GM19467 (cell line): ENCODE results near the gene KIAA0513.
"Not testable (repeated sequence)": the region's sequence is repeated elsewhere in the genome, so short reads cannot be mapped to it uniquely, and the experiment has no call there.

ENCODE experiments used
- ATAC-seq: cut with Tn5 transposase; IDR thresholded peaks from one replicate; pipeline ENCODE4 v1.9.1; 2021; ENCODE audit warnings: mild to moderate bottlenecking, moderate library complexity; ENCODE audit not compliant: unreplicated experiment

Gene KIAA0513

GRCh38 chr16:85027958-85028684 lies 526 bp downstream of the KIAA0513 start:
- ATAC-seq = peak; percentile 26

GRCh38 chr16:85028685-85029407 lies 1.3 kb downstream of the KIAA0513 start:
- ATAC-seq = no peak

- no peak for ATAC-seq
Measured at GRCh38 chr16:85029408-85029784, 1.8 kb downstream of the KIAA0513 start.

GRCh38 chr16:85029981-85030401 lies 2.4 kb downstream of the KIAA0513 start:
- ATAC-seq = no peak

- no peak for ATAC-seq
Measured at GRCh38 chr16:85031451-85031850, 3.9 kb downstream of the KIAA0513 start.

GRCh38 chr16:85032187-85032586 lies 4.6 kb downstream of the KIAA0513 start:
- not testable (repeated sequence) for ATAC-seq

- no peak for ATAC-seq
Measured at GRCh38 chr16:85033171-85033570, 5.6 kb downstream of the KIAA0513 start.

- ATAC-seq = no peak
Measured at GRCh38 chr16:85034591-85035433, 7.2 kb downstream of the KIAA0513 start.

- ATAC-seq = no peak
Measured at GRCh38 chr16:85036236-85037049, 8.8 kb downstream of the KIAA0513 start.

- ATAC-seq = no peak
Measured at GRCh38 chr16:85037050-85037410, 9.4 kb downstream of the KIAA0513 start.

- no peak for ATAC-seq
Measured at GRCh38 chr16:85037721-85038120, 10.1 kb downstream of the KIAA0513 start.

GRCh38 chr16:85040685-85041084 lies 13.1 kb downstream of the KIAA0513 start:
- ATAC-seq = no peak

- no peak for ATAC-seq
Measured at GRCh38 chr16:85041219-85042166, 13.9 kb downstream of the KIAA0513 start.

- no peak for ATAC-seq
Measured at GRCh38 chr16:85042167-85042526, 14.6 kb downstream of the KIAA0513 start.

GRCh38 chr16:85042606-85043005 lies 15.0 kb downstream of the KIAA0513 start:
- ATAC-seq = no peak

- no peak for ATAC-seq
Measured at GRCh38 chr16:85045077-85045476, 17.5 kb downstream of the KIAA0513 start.

GRCh38 chr16:85045641-85046471 lies 18.3 kb downstream of the KIAA0513 start:
- ATAC-seq = no peak

GRCh38 chr16:85046472-85046916 lies 18.9 kb downstream of the KIAA0513 start:
- ATAC-seq = no peak
